HCT116 (cell line): ENCODE data around the gene SOX9. TPM values are rescaled to one million over a fixed set of nuclear protein-coding genes. Genes with fewer than 3 reads are reported as not detected.

Source experiments
- CBX3 ChIP-seq: IDR thresholded peaks from 2 replicates; pipeline ENCODE4 v1.6.1; 2012; ENCODE audit warnings: low read depth
- CEBPB ChIP-seq: IDR thresholded peaks from 2 replicates; pipeline ENCODE4 v1.6.1; 2012; ENCODE audit warnings: low read depth
- ELF1 ChIP-seq: IDR thresholded peaks from 2 replicates; pipeline ENCODE4 v1.6.1; 2012; ENCODE audit warnings: low read depth, borderline replicate concordance
- EZH2 ChIP-seq: fragments of 200-600 bp; sonication (generic); IDR thresholded peaks from 2 replicates; pipeline ENCODE4 v1.6.1; 2017; ENCODE audit warnings: antibody characterized with exemption, mixed run types
- EZH2phosphoT487 ChIP-seq: fragments of 200-600 bp; IDR thresholded peaks from 2 replicates; pipeline ENCODE4 v1.6.1; 2018; ENCODE audit warnings: antibody characterized with exemption, borderline replicate concordance
- FOSL1 ChIP-seq: IDR thresholded peaks from 2 replicates; pipeline ENCODE4 v1.6.1; 2012; ENCODE audit warnings: low read depth
- SIN3A ChIP-seq: IDR thresholded peaks from 2 replicates; pipeline ENCODE4 v1.6.1; 2012; ENCODE audit warnings: low read depth
- SP1 ChIP-seq: IDR thresholded peaks from 2 replicates; pipeline ENCODE4 v1.6.1; 2012; ENCODE audit warnings: low read depth
- TCF7L2 ChIP-seq: IDR thresholded peaks from 2 replicates; pipeline ENCODE4 v1.7.0; 2011; ENCODE audit warnings: borderline replicate concordance, inconsistent platforms; ENCODE audit not compliant: insufficient read depth, insufficient read length; ENCODE audit errors: extremely low read depth
- YY1 ChIP-seq: IDR thresholded peaks from 2 replicates; pipeline ENCODE4 v1.6.1; 2011; ENCODE audit warnings: low read length, low read depth, moderate library complexity, mild to moderate bottlenecking; ENCODE audit not compliant: insufficient replicate concordance; ENCODE audit errors: extremely low read depth
- ZFX ChIP-seq: fragments of 450-650 bp; IDR thresholded peaks from 2 replicates; pipeline ENCODE4 v1.6.1; 2017
- ZNF274 ChIP-seq: fragments of 200-500 bp; sonication (Bioruptor generic); IDR thresholded peaks from 2 replicates; pipeline ENCODE4 v1.6.1; 2014; ENCODE audit warnings: mild to moderate bottlenecking, low read depth, low read length, inconsistent platforms
- total RNA-seq: library from RNA; stranded (reverse); gene quantifications from one replicate; pipeline ENCODE4 v1.2.1, GENCODE V29; 2021; ENCODE audit not compliant: unreplicated experiment
- TF ChIP-seq, protein P1 (sequence below): IDR thresholded peaks from 2 replicates; pipeline ENCODE4 v1.6.1; 2012; ENCODE audit warnings: low read depth
- TF ChIP-seq, protein P2 (sequence below), 3 experiments: fragments of 200-600 bp in 1 of 3; sonication (generic) in 1 of 3; IDR thresholded peaks in 2 of 3; conservative IDR thresholded peaks in 1 of 3; 2 replicates each; pipeline ENCODE4 v1.5.1; 2012 to 2017; ENCODE audit warnings: low read depth in 2 of 3, low read length in 2 of 3, antibody characterized with exemption in 1 of 3, borderline replicate concordance in 1 of 3, control low read depth in 1 of 3, mild to moderate bottlenecking in 1 of 3, mixed read lengths in 1 of 3, mixed run types in 1 of 3, moderate library complexity in 1 of 3; ENCODE audit not compliant: insufficient read depth in 1 of 3
- TF ChIP-seq, protein P3 (sequence below): IDR thresholded peaks from 2 replicates; pipeline ENCODE4 v1.6.1; 2012

SOX9 gene
- total RNA-seq, 1 experiment from 2014 or later = 69.2 TPM

DNA sequence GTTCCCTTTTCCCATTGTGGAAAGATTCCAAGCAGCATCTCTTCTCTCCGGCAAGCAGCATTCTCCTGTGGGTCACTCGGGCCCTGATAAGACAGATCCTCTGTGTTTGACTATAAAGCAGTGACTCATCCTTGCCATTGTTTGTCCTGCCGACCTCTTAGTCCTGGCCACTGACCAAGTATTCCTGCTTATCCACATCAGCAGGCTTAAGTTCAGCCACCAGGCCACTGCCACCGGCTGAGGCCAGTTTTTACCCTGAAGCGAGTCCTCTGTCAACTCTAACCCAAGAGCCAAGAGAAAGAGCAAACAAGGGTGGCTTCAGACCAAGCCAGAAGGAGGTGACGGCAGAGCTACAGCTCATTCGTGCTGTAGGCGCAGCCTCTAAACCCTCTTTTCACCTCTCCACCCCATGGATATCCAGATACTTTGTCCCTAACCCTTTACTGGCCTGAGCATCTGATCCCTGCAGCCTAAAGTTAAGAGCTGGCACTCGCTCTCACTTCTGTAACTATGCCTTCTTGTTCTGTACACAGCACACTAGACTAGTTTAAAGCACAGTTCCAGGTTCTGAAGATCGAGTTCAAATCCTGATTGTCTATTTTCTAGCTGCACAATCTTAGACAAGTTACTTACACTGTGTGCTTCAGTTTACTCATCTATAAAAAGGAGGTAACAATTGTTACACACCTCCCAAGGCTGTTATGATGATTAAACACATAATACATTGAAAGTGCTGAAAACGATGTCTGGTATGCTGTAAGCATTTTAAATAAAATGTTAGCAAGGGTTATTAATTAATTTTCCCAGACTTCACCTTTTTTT, 31.0 kb downstream of the SOX9 start (continued):
- TF ChIP-seq, protein P1, sequence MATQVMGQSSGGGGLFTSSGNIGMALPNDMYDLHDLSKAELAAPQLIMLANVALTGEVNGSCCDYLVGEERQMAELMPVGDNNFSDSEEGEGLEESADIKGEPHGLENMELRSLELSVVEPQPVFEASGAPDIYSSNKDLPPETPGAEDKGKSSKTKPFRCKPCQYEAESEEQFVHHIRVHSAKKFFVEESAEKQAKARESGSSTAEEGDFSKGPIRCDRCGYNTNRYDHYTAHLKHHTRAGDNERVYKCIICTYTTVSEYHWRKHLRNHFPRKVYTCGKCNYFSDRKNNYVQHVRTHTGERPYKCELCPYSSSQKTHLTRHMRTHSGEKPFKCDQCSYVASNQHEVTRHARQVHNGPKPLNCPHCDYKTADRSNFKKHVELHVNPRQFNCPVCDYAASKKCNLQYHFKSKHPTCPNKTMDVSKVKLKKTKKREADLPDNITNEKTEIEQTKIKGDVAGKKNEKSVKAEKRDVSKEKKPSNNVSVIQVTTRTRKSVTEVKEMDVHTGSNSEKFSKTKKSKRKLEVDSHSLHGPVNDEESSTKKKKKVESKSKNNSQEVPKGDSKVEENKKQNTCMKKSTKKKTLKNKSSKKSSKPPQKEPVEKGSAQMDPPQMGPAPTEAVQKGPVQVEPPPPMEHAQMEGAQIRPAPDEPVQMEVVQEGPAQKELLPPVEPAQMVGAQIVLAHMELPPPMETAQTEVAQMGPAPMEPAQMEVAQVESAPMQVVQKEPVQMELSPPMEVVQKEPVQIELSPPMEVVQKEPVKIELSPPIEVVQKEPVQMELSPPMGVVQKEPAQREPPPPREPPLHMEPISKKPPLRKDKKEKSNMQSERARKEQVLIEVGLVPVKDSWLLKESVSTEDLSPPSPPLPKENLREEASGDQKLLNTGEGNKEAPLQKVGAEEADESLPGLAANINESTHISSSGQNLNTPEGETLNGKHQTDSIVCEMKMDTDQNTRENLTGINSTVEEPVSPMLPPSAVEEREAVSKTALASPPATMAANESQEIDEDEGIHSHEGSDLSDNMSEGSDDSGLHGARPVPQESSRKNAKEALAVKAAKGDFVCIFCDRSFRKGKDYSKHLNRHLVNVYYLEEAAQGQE = no peak
- TF ChIP-seq ZFX (0 out of 2 replicates have a peak, but pooled peaks have one; percentile 9), ELF1 (no peak), YY1 (no peak), SIN3A (peak; percentile 89), ZNF274 (no peak), EZH2phosphoT487 (no peak), FOSL1 (peak; percentile 96), CEBPB (peak; percentile 71), SP1 (peak; percentile 93), CBX3 (peak; percentile 94), TCF7L2 (peak; percentile 80), EZH2 (no peak)
- TF ChIP-seq, protein P2, sequence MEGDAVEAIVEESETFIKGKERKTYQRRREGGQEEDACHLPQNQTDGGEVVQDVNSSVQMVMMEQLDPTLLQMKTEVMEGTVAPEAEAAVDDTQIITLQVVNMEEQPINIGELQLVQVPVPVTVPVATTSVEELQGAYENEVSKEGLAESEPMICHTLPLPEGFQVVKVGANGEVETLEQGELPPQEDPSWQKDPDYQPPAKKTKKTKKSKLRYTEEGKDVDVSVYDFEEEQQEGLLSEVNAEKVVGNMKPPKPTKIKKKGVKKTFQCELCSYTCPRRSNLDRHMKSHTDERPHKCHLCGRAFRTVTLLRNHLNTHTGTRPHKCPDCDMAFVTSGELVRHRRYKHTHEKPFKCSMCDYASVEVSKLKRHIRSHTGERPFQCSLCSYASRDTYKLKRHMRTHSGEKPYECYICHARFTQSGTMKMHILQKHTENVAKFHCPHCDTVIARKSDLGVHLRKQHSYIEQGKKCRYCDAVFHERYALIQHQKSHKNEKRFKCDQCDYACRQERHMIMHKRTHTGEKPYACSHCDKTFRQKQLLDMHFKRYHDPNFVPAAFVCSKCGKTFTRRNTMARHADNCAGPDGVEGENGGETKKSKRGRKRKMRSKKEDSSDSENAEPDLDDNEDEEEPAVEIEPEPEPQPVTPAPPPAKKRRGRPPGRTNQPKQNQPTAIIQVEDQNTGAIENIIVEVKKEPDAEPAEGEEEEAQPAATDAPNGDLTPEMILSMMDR (IDR thresholded peaks at IDR 0.05 in 2 of 3, conservative IDR thresholded peaks at IDR 0.05 in 1 of 3; ENCODE audit: borderline replicate concordance in 1 of 3, insufficient read depth in 1 of 3, low read depth in 2 of 3, low read length in 2 of 3) = peak in 1 of 3 experiments; percentile 13; a peak in 1 of 6 replicates
- TF ChIP-seq, protein P3, sequence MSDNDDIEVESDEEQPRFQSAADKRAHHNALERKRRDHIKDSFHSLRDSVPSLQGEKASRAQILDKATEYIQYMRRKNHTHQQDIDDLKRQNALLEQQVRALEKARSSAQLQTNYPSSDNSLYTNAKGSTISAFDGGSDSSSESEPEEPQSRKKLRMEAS = peak; percentile 70
- TF ChIP-seq, all 23 proteins: peak for 14
